ENCODE results near the gene PRUNE2. TPM values are rescaled to one million over a fixed set of nuclear protein-coding genes. Genes with fewer than 3 reads are reported as not detected.
"Not testable (repeated sequence)": the region's sequence is repeated elsewhere in the genome, so short reads cannot be mapped to it uniquely, and the experiment has no call there.

The PRUNE2 gene
- polyA plus RNA-seq, 12 donors: 6.5 to 30.0 (median 18.0) TPM; not detected in 1

- DNase-seq: no peak
These were observed 300.5 kb downstream of the PRUNE2 start for GRCh38 chr9:76605321-76605900.

GRCh38 chr9:76603931-76604570 is 301.9 kb downstream of the PRUNE2 start:
- DNase-seq: no peak

- no peak for DNase-seq
These were observed 302.4 kb downstream of the PRUNE2 start for GRCh38 chr9:76603448-76603895.

- DNase-seq: no peak
These were observed 303.7 kb downstream of the PRUNE2 start for GRCh38 chr9:76602199-76602598.

GRCh38 chr9:76600007-76600615 is 305.8 kb downstream of the PRUNE2 start:
- no peak for DNase-seq

- no peak for DNase-seq
These were observed 306.9 kb downstream of the PRUNE2 start for GRCh38 chr9:76598981-76599380.

GRCh38 chr9:76595645-76596044 is 310.3 kb downstream of the PRUNE2 start:
- DNase-seq: no peak

GRCh38 chr9:76594764-76595424 is 311.0 kb downstream of the PRUNE2 start:
- no peak for DNase-seq

- not testable (repeated sequence) for DNase-seq
These were observed 311.8 kb downstream of the PRUNE2 start for GRCh38 chr9:76593961-76594735.

- DNase-seq: no peak
These were observed 313.0 kb downstream of the PRUNE2 start for GRCh38 chr9:76592974-76593347.

GRCh38 chr9:76592091-76592973 is 313.6 kb downstream of the PRUNE2 start:
- no peak for DNase-seq

- DNase-seq: no peak
These were observed 314.5 kb downstream of the PRUNE2 start for GRCh38 chr9:76591256-76591950.

GRCh38 chr9:76588316-76588715 is 317.6 kb downstream of the PRUNE2 start:
- DNase-seq: no peak

GRCh38 chr9:76586390-76587314 is 319.3 kb downstream of the PRUNE2 start:
- no peak for DNase-seq

GRCh38 chr9:76585487-76586389 is 320.2 kb downstream of the PRUNE2 start:
- no peak for DNase-seq

GRCh38 chr9:76583256-76583655 is 322.7 kb downstream of the PRUNE2 start:
- DNase-seq: no peak

GRCh38 chr9:76581731-76582130 is 324.2 kb downstream of the PRUNE2 start:
- no peak for DNase-seq

- DNase-seq: no peak
These were observed 325.1 kb downstream of the PRUNE2 start for GRCh38 chr9:76580820-76581219.

Measured in muscle of arm (tissue), 12 donors.